ENCODE data around the gene ASCL4.

ASCL4 gene

GRCh38 chr12:107778383-107779025, 4.0 kb downstream of the ASCL4 start:
- no peak for DNase-seq (ENCODE audit: low read depth)

DNA sequence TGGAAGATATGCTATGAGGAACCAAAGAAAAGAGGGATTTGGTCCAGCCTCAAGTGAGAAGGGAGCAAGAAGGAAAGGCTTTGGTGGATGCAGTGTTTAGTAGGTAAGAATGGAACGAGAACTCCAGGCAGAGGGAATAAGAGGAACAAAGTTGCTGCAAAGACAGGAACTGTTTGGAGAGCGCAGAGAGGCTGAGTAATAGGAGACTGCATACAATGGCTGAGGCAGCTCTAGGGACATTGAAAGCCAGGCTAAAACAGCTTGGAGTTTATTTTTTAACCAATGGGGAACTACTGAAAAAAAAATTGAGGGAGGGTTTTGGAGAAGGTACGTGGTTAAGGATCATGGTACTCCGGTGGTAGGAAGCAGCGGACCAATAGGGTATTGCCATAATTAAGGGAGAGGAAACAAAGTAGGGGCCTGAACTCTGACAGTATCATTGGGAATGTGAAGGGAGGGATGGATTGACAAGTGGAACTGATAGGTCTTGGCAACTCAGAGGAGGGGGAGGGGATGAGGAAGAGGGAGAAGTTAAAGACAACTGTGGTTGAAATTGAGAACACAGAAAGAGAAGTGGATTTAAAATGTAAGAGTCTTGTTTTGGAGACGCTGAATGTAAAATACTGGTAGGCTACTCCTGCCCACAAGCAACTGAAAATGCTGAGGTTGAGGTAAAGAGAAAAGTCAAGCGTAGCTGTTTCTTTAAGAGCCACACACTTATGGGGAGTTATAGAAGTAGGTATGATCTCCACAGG, 4.8 kb downstream of the ASCL4 start:
- no peak for DNase-seq (ENCODE audit: low read depth)

GRCh38 chr12:107780298-107780697, 5.8 kb downstream of the ASCL4 start:
- DNase-seq (ENCODE audit: low read depth), result no peak

GRCh38 chr12:107782067-107782466, 7.6 kb downstream of the ASCL4 start:
- DNase-seq (ENCODE audit: low read depth), result no peak

DNA sequence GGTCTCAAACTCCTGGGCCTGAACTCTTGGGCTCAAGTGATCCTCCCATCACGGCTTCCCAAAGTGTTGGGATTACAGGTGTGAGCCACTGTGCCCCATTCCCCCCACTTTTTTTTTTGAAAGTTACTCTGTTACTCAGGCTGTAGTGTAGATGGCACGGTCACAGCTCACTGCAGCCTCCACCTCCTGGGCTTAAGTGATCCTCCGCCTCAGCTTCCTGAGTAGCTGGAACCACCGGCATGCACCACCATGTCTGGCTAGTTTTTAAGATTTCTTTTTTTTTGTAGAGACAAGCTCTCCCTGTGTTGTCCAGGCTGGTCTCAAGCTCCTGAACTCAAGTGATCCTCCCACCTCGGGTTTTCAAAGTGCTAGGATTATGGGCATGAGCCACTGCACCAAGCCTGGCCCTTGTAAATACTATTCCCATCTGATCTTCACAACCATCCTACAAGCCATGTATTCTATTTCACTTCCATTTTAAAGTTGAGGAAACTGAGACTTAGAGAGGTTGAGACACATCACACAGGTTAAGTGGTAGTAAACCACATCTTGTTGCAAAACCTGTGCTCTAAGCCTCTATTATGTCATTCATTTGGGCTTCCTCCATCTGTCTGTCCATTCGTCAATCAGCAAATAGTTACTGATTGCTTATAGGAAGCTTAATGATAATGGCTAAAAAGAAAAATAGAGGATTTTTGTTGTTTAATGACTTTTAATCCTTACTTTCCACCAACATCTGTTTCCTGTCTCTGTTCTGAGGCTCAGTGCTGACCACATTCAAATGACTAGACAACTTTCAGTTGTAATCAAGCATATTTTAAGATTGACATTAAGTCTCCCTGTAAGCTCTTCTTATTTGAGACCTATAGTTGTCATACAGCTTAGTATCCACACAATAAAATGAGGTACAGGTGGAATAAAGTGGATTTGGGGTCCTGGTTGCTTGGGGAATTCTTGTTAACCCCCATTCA, 9.2 kb downstream of the ASCL4 start:
- DNase-seq (ENCODE audit: low read depth), result no peak

DNA sequence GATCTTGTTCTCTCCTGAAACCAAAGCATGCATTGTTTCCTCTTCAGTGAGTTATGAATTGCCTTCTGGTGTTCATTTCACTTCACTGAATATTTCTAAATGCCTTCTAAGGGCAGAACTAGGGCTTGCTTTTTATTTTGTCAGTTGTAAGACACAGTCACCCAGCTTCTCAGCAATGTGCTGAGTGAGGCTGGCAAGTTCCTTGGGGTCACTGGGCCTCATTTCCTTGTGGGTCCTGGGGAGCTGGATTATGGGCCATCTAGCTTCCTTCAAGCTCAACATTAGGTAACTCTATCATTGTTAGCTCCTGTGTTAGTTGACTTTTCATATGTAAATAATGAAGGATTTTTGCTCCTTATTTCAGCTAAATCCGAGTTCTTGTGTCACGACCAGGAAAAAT, 13.8 kb downstream of the ASCL4 start:
- DNase-seq (ENCODE audit: low read depth), result no peak

DNA sequence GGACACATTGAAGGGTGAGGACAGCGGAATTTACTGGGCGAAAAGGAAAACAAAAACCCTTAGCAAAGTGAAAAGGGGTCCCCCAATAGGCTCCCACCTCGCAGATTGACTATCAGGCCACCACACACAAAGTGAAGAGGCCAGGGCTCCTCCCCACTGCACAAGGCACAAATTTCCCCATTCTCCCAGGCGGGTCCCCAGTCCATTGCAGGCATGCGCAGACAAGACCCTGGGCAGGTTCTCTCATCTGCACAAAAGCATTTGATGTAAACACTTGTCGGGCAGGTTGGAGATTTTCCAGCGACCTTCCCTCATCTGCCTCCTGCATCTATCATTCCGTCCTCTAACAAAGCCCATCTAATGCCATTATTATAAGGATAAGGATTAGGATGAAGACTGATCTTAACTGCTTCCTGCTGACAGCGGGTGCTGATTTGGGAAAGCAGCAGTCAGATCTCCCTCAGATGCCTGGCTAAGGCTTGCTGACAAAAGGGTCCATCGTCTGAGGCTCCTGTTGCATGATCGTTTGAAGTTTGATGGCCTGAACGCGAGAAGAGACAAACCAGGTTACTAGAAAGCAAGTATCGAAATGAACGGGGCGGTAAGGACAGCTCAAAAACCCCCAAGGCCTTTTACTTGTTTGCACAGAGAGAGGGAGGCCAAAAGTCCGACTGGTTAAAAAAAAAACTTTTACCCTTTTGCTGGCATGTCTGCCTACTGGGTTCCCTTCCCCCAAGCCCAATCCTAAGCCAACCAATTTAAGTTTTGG, 14.4 kb downstream of the ASCL4 start:
- DNase-seq (ENCODE audit: low read depth), result no peak

GRCh38 chr12:107791465-107792089, 17.1 kb downstream of the ASCL4 start:
- DNase-seq (ENCODE audit: low read depth), result no peak

DNA sequence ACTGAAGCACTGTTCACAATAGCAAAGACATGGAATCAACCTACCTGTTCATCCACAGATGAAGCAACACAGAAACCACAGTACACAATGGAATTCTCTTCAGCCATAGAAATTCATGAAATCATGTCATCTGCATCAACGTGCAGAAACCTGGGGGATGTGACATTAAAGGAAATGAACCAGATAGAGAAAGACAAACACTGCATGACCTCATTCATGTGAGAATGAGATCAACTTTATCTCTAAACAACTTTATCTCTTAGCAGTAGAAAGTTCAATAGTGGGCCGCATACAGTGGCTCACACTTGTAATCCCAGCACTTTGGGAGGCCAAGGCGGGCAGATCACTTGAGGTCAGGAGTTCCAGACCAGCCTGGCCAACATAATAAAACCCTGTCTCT, 19.9 kb downstream of the ASCL4 start:
- DNase-seq (ENCODE audit: low read depth), result no peak

- DNase-seq (ENCODE audit: low read depth), result no peak
Observed at GRCh38 chr12:107798580-107798979, 24.1 kb downstream of the ASCL4 start.

GRCh38 chr12:107801150-107801549, 26.6 kb downstream of the ASCL4 start:
- no peak for DNase-seq (ENCODE audit: low read depth)

DNA sequence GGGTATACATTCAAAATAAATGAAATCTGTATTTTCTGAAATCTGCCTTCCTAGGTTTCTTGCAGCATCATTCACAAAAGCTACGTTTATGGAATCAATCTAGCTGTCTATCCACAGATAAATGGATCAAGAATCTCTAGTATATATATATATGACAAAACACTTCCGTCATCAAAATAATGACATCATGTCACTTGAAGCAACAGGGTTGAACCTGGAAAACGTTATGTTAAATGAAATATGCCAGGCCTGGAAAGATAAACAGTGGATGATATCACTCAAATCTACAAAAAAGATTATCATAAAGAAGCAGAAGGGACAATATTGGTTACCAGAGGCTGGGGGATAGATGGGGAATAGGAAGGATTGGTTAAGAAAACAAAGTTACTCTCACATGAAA, 28.6 kb downstream of the ASCL4 start:
- DNase-seq (ENCODE audit: low read depth), result no peak

- no peak for DNase-seq (ENCODE audit: low read depth)
Observed at GRCh38 chr12:107805488-107806180, 31.1 kb downstream of the ASCL4 start.

DNA sequence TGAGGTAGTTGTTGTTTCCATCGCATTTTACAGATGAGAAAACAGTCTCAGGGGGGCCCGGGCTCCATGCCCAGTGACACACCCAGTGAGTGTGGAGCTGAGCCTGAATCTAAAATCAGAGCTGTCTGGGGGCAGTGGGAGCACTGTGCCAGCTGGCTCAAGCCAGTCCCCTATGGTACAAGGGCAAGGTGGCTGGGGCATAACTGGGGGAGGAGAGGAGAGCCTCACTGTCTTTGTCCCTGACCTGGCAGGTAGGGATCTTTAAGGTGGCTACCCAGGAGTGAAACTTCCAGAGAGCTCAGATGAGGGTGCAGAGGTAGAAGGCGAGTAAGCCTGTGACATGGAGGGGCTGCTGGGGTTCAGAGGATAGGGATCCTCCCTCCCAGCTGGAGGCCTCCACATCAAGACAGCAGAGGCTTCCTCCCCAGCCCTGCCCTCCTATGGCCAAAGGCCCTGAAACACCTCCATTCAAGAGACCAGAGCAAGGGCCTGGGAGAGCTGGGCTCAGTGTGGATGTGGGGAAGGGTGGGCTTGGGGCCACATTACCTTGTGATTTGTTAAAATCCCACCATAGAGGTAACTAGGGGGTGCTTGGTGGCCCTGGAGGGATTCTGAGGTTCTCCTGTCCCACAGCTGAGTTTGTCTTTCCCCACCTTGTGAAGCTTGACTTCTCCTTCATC, 33.1 kb downstream of the ASCL4 start:
- no peak for DNase-seq (ENCODE audit: low read depth)

DNA sequence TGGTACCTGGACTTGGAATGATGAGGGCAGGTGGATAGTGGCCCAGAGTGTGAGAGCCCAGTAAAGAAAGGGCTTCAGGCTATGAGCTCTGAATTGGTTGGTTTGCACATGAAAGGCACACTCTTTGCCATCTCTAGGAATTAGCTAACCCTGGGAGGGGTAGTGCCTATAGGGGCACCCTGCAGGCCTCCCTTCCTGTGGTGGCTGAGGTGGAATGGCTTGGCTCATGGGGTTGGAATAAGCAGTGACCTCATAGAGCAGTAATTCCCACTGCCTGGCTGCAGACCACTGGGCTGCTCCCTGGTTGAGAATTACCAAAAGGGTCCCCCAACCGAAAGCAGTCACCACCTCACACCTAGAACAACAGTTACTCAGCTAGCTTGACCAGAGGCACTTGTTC, 42.7 kb downstream of the ASCL4 start:
- no peak for DNase-seq (ENCODE audit: low read depth)

- DNase-seq (ENCODE audit: low read depth), result no peak
Observed at GRCh38 chr12:107818984-107819383, 44.5 kb downstream of the ASCL4 start.

GRCh38 chr12:107822356-107822755, 47.9 kb downstream of the ASCL4 start:
- no peak for DNase-seq (ENCODE audit: low read depth)

All from activated gamma-delta T cell treated with anti-CD3 and anti-CD28 coated beads, Interleukin-2, amount 50 U/mL, for 16 hours (primary cell).